Smooth muscle cell of the pulmonary artery (primary cell): Measurements from ENCODE around the gene HEXA. TPM values are rescaled to one million over a fixed set of nuclear protein-coding genes. Genes with fewer than 3 reads are reported as not detected.

ENCODE experiments used
- total RNA-seq: library from RNA; depleted of rRNA; stranded (reverse); fragments of >200 nt; gene quantifications from 2 replicates; pipeline ENCODE4 v1.2.3, GENCODE V29; 2014

The HEXA gene
- total RNA-seq = 126 and 144 TPM in 2 replicates

GRCh38 chr15:72375846-72376581 is at the start of gene HEXA:
Gene HEXA (minus strand): TSS chr15:72376014. CDS start chr15:72375972, 42 bp downstream.

GRCh38 chr15:72397796-72398588 is 22.2 kb upstream of the HEXA start, which contains the start of gene TMEM202:
Gene TMEM202 (plus strand): TSS chr15:72398305. CDS start chr15:72398327, 22 bp downstream.

GRCh38 chr15:72319985-72320671 is 55.7 kb downstream of the HEXA start, which contains the start of gene CELF6:
Gene CELF6 (minus strand): TSS chr15:72320157. CDS start chr15:72319874, 283 bp downstream.

Other genes with a start within 250 kb of the HEXA start
- gene GRAMD2A, start 178.2 kb downstream of the HEXA start, total RNA-seq = 0.33 and 0.46 TPM in 2 replicates
- 2,365 and 3,290 TPM in 2 replicates for gene PKM, start 144.8 kb downstream of the HEXA start, total RNA-seq
- 19.8 and 34.6 TPM in 2 replicates for gene PARP6, start 103.5 kb downstream of the HEXA start, total RNA-seq
- gene CELF6, start 55.9 kb downstream of the HEXA start, total RNA-seq = 0.07 and 0.23 TPM in 2 replicates
- not detected in 2 replicates for gene TMEM202, start 22.3 kb upstream of the HEXA start, total RNA-seq
- 72.7 and 81.4 TPM in 2 replicates for gene ARIH1, start 98.3 kb upstream of the HEXA start, total RNA-seq